Activated T-cell treated with anti-CD3 and anti-CD28 coated beads, Interleukin-2, amount 50 U/mL, for 24 hours (primary cell): ENCODE results near the gene SLC2A4.

Experiments
- DNase-seq: peaks from one replicate; pipeline ENCODE4 v3.0.0-alpha.2; 2020
- H3K27ac Mint-ChIP-seq: 2 replicates; pipeline ENCODE4 v1.8.0; 2020; ENCODE audit warnings: mild to moderate bottlenecking, mixed read lengths
- H3K27me3 Mint-ChIP-seq: 2 replicates; pipeline ENCODE4 v1.8.0; 2020; ENCODE audit warnings: mixed read lengths
- H3K36me3 Mint-ChIP-seq: 2 replicates; pipeline ENCODE4 v1.8.0; 2020; ENCODE audit warnings: low read depth, mixed read lengths
- H3K4me1 Mint-ChIP-seq: 2 replicates; pipeline ENCODE4 v1.8.0; 2020; ENCODE audit warnings: low read depth, mixed read lengths
- H3K4me3 Mint-ChIP-seq: 2 replicates; pipeline ENCODE4 v1.8.0; 2020; ENCODE audit warnings: mild to moderate bottlenecking, moderate library complexity, mixed read lengths
- H3K9me3 Mint-ChIP-seq: 2 replicates; pipeline ENCODE4 v1.8.0; 2020; ENCODE audit warnings: mixed read lengths

Gene SLC2A4

DNA sequence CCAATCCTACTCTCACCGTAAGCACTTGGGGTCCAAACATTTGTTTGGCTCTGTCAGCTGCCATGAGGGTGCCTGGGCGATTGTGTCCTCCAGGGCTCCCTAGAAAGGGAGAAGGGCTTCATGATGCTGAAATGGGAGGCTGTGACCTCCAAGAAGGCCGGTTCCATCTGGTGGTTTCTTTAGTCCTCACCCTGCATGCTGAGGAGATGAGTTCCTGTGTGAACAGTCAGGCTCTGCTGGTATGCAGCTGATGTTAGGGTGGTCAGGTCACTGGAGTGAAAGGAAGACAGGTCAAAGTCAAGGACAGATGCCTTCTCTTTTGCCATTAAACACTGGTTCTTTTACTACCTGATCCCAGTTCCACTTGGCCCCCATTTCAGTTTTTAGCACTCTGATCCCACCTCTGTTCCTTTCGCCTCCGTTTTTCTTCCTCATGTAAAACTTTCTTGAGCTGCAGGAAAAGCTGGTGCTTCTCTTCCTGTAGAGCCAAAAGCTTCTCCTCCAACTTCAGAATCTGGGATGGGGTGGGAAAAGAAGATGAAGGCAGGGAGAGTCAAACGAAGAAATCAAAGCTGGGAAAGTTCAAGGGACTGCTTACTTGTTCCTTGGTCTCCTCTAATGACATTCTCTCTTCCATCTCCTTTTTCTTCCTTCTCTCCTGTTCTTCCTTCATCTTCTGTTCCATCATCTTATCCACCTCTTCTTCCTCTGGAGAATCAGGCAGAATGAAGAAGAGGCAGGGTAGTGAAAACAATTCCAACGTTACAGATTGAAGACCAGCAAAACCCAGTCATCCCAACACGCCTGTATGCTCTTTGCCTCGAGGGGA lies 32.6 kb downstream of the SLC2A4 start:
- Mint-ChIP-seq H3K27me3 (no peaks in the 10 kb centered on the region), H3K27ac (peak overlapping the region; percentile 99), H3K4me1 (peaks cover 61% of the 10 kb centered on the region), H3K9me3 (no peaks in the 10 kb centered on the region), H3K36me3 (peaks cover 96% of the 10 kb centered on the region), H3K4me3 (peak overlapping the region; percentile 88)
- DNase-seq = no peak

DNA sequence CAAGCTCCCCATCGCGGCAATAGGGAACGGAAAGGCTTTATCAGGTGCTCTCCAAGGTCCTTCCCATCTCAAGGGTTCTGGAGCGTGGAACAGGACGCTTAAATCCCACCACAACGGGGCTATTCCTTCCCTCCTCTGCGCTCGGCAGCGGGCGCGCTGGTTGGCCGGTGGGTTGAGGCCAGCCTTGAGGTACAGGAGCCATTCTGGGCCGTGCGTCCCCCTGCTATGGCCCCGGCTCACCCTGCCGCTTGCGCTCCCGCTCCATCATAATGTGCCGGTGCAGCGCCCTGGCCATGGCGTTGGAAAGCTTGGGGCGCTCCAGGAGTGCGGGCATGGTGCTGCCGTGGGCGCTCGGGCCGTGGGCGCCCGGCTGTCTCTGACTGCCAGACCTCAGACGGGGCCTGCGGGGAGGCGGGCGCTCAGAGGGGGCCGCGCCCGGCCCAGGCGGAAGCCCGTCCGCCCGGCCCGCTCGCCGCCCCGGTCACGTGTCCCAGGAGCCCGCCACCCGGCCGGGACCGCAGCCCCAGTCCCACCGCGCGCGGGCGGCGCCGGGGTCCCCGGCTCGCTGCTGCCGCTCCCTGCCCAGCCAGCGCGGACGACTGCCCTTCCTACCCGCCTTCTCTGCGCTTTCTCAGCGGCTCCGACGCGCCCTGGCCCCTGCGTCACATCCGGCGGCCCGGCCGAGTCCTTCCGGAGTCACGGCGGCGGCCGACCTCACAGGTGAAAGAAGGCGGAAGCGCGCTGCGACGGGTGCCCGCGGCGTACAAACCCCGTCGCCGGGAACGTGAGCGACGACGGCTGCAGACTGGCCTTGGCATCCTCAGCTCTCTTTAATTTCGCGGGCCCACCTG lies 33.4 kb downstream of the SLC2A4 start, which contains the start of gene GPS2:
TSS of gene GPS2 (minus strand) at position 642 of the 851 bp plus-strand sequence. CDS start at position 334, 308 bp downstream.
- DNase-seq = peak; percentile 97
- peaks cover 53% of the 10 kb centered on the region for H3K4me1 Mint-ChIP-seq
- H3K27me3 Mint-ChIP-seq = no peaks in the 10 kb centered on the region
- peak within 1 kb of the TSS; percentile 88 for H3K4me3 Mint-ChIP-seq
- H3K9me3 Mint-ChIP-seq = no peaks in the 10 kb centered on the region
- H3K36me3 Mint-ChIP-seq = peaks cover 94% of the 10 kb centered on the region
- peak within 1 kb of the TSS; percentile 99 for H3K27ac Mint-ChIP-seq

DNA sequence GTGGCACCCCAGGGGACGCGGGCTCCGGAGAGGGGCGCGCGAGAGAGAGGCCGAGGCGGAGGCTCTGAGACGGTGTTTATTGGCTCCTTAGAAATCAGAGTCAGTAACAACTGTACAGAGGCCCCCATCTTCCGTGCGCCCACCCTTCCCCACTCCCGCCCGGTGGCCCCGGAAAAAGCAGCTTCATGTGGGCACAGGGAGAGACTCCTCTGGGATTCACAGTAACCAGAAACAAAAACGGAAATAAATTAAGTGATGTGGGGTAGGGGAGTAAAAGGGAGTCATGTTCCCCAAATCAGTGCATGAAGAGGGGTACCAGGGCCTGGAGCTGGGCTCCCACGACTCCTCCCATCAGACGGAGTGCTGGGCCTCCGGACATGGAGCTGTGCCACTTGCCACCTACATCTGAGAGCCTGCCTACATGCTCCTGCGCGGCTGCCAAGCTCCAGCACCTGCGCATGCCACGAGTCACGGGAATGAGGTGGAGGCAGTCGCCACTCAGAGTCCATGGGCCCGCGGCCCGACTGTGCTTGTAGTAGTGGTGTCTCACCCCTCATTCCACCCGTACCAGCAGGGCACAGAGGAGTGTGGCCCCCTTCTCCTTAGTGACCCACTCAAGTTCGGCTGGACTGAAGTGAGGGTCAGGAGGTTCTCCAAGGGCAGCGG lies 34.2 kb downstream of the SLC2A4 start:
- peaks cover 94% of the 10 kb centered on the region for H3K36me3 Mint-ChIP-seq
- peaks cover 45% of the 10 kb centered on the region for H3K4me1 Mint-ChIP-seq
- no peaks in the 10 kb centered on the region for H3K27me3 Mint-ChIP-seq
- H3K27ac Mint-ChIP-seq = peak overlapping the region; percentile 94
- no peaks in the 10 kb centered on the region for H3K9me3 Mint-ChIP-seq
- H3K4me3 Mint-ChIP-seq = peak overlapping the region; percentile 83
- DNase-seq = peak; percentile 37

DNA sequence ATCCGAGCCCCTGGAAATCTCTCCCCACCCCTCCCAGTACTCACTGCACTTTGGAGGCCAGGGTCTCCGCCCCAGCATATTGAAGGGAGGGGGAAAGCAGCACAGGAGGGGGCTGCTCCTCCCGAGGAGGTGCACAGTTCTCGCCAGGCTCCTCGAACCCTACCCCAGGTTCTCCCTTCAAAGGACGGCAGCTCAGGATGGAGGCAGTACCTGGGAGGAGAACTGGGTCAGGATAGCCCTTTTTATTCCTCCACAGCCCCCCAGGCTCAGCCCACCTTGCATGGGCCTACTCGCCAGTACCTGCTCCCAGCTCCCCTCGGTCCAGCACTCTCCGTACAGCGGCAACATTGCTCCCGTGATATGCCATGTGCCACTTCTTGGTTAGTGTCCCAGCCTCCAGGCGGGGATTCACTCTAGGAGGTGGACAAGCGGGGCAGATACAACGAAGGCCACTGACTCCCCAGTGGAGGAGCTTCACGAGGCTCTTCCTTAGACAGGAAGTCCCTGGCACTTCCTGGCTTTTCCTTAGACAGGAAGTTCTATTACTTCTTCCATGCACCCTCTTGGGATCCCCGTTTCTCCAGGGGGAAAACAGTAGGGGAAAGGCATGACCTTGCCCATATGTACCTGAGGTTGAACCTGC lies 35.8 kb downstream of the SLC2A4 start:
- H3K27me3 Mint-ChIP-seq = no peaks in the 10 kb centered on the region
- no peak overlapping the region for H3K4me3 Mint-ChIP-seq
- H3K27ac Mint-ChIP-seq = peak overlapping the region; percentile 73
- H3K9me3 Mint-ChIP-seq = no peaks in the 10 kb centered on the region
- DNase-seq = no peak
- peaks cover 94% of the 10 kb centered on the region for H3K36me3 Mint-ChIP-seq
- peaks cover 33% of the 10 kb centered on the region for H3K4me1 Mint-ChIP-seq

DNA sequence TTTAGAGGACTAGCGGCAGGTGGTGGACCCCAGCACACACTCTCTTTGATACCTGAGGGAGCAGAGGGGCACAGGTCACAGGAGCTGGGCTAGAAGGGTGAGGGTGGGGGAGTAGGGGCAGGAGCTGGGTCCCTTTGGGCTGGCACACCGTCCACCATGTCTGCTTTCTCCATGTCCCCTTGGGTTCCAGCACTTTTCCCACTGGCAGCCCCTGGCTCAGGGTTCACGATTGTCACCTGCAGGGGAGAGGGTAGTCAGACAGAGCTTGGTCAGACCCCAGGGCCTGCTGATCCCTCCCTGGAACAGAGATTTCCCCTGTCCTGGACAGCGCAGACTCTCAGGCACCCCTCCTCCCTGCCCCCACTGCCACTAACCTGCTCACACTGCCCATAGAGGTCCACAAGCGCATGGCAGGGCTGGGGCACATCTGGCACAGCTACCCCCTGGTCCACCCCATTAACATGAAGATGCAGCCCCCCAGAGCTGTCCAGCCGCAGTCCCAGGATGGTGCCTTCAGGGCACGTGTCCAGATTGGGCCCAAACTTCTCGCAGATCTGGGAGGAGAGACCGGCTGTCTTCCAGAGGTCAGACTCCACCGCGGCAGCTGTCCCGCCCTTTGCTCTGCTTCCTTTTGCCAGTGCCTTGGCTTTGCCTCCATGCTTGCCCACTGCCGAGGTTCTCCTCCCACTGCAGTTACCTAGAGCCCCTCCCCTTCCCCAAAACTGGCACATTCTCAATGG lies 36.8 kb downstream of the SLC2A4 start:
- Mint-ChIP-seq H3K27ac (peak overlapping the region; percentile 73), H3K4me1 (peaks cover 23% of the 10 kb centered on the region), H3K36me3 (peaks cover 94% of the 10 kb centered on the region), H3K27me3 (no peaks in the 10 kb centered on the region), H3K9me3 (no peaks in the 10 kb centered on the region), H3K4me3 (no peak overlapping the region)
- DNase-seq = no peak

DNA sequence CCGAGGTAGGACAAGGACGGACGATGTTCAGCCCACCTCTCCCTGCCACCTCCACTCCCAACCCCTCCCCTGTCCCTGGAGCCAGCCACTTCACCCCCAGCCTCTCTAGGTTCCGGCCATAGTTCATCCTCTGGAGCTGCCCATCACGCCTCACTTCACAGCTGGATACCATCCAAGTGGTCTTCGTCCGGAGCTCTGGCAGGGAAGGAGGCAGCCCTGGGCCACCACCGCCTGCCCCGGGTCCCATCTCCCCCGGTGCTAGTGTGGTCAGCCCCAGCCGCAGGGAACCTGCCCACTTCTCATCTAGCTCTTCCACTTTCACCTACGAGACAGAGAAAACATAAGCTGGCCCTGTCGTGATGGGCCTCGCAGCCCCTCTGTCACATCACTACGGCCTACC lies 39.9 kb downstream of the SLC2A4 start:
- H3K27ac Mint-ChIP-seq = peak overlapping the region; percentile 69

DNA sequence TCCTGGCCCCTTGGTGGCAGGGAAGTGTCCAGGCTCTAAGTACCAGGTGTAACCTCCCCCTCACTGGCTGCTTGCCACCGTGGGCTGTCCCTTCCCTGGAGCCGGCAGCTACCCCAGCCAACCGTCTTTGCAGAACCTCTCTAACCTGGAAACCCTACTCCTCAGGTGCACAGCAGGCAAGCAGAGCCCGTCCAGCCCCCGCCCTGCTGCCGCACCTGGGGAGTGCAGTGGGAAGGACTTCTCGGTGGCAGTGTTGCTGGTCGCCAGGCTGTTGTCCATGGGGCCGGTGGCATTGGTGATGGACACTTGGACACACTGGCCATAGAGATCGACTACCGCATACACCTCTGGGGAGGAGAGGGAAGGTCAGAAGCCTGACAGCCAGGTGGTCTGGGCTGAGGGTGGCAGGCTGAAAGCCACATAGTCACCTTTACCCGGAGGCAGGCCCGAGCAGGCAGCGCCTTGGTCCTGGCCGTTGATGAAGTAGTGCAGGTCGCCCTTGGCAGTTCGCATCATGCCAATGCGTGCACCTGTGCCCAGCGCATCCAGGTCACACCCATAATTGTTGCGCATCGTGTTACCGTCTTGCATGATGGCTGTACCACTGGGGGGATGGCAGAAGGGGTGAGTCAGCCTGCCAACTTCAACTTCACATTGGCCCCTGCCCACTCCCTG lies 41.1 kb downstream of the SLC2A4 start:
- no peaks in the 10 kb centered on the region for H3K9me3 Mint-ChIP-seq
- no peaks in the 10 kb centered on the region for H3K27me3 Mint-ChIP-seq
- peaks cover 96% of the 10 kb centered on the region for H3K36me3 Mint-ChIP-seq
- peak overlapping the region; percentile 47 for H3K27ac Mint-ChIP-seq
- H3K4me3 Mint-ChIP-seq = no peak overlapping the region
- no peak for DNase-seq
- H3K4me1 Mint-ChIP-seq = peaks cover 16% of the 10 kb centered on the region

More for the DNA sequence above, 39.9 kb downstream of the SLC2A4 start:
- no peak for DNase-seq
- H3K36me3 Mint-ChIP-seq = peaks cover 96% of the 10 kb centered on the region
- H3K9me3 Mint-ChIP-seq = no peaks in the 10 kb centered on the region
- H3K27me3 Mint-ChIP-seq = no peaks in the 10 kb centered on the region
- H3K4me1 Mint-ChIP-seq = peaks cover 7% of the 10 kb centered on the region
- H3K4me3 Mint-ChIP-seq = no peak overlapping the region

DNA sequence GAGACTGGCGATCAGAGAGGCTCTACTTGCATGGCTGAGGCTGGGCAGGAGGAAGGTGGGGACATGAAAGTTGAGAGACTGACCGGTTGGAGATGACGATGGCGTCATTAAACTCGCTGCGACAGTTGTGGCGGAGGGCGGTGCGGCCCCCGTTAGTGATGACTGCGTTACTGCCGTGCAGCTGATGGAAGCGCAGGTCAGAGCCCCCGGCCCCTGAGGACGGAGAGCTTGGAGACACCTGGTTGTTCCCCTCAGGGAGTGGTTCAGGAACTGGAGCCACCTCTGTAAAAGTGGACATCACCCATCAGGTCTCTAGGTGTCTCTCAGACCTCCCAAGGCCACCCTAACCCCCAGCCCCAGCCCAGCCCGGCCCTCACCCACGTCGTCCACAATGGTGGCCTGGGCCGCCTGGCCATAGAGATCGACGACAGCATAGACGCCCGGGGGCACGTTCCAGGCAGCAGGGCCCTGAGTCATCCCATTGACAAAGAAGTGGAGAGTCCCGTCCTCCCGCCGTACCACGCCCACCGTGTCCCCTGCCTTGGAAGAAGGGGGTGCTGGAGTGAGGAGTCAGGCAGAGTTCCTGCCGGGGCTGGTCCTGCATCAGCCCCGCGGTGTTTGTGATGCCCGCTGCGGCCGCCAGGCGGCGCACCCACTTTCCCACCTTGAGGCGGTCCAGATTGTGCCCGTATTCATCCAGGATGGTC lies 42.4 kb downstream of the SLC2A4 start:
- no peaks in the 10 kb centered on the region for H3K27me3 Mint-ChIP-seq
- peaks cover 92% of the 10 kb centered on the region for H3K36me3 Mint-ChIP-seq
- H3K4me1 Mint-ChIP-seq = peaks cover 28% of the 10 kb centered on the region
- H3K9me3 Mint-ChIP-seq = no peaks in the 10 kb centered on the region
- H3K4me3 Mint-ChIP-seq = no peak overlapping the region
- peak overlapping the region; percentile 55 for H3K27ac Mint-ChIP-seq
- DNase-seq = peak; percentile 79

DNA sequence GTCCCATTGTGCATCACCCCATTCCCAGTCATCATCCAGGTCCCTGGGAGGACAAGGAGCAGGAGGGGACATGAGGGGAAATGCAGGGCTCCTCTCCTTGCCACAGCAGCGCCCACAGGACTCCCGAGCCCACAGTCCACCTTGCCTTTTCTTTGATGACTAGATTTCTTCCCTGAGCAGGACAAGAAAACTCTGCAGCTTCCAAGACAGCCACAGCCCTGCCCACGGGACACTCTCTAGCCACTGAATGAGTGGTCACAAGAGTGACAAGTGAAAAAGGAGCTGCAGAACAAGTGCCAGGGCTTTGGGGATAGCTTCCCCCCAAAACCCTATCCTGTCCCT lies 42.9 kb downstream of the SLC2A4 start:
- Mint-ChIP-seq H3K4me3 (no peak overlapping the region), H3K27ac (no peak overlapping the region), H3K9me3 (no peaks in the 10 kb centered on the region), H3K36me3 (peaks cover 87% of the 10 kb centered on the region), H3K4me1 (peaks cover 28% of the 10 kb centered on the region), H3K27me3 (no peaks in the 10 kb centered on the region)
- DNase-seq = no peak

DNA sequence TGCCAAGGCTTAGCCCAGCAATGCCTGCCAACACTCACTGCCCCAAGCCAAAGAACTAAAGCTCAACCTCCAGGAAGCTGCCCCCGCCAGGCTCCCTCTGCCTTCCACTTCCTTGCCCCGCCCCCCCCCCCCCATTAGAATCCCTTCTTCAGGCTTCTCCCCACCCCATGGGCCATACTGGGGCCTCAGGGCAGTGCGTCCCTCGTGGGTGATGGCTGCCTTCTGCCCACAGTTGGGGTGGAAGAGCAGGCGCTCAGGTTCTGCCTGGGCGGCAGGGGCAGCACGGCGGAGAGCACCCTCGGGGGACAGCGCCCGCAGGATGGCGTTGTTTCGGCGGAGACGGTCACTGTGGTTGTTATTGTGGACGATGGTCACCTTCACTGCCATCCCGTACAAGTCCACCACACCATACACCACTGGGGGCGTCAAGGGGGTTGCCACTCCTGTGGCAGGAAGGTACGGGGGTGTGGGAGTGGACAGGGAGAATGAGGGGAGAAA lies 43.6 kb downstream of the SLC2A4 start:
- Mint-ChIP-seq H3K4me1 (peaks cover 30% of the 10 kb centered on the region), H3K36me3 (peaks cover 87% of the 10 kb centered on the region), H3K27me3 (no peaks in the 10 kb centered on the region), H3K27ac (no peak overlapping the region), H3K4me3 (no peak overlapping the region), H3K9me3 (no peaks in the 10 kb centered on the region)
- DNase-seq = no peak

DNA sequence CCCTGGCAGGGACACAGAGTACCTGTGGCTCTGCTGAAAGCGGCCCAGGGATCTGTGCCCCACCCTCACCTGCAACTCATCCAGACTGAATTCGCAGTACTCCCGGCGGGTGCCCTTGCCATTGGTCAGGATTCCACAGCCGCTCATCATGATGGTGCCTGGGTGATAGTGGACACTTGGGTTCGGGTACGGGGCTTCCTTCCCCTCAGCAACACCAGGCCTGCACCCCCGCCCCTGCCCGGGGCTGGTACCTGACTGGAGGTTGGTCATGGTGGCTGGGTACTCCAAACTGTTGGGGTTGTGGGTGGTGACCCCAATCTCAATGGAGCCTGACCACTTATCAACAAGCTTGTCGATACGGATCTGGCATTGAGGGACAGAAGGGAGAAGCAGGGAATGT lies 44.7 kb downstream of the SLC2A4 start:
- H3K9me3 Mint-ChIP-seq = no peaks in the 10 kb centered on the region
- peak overlapping the region; percentile 12 for H3K4me3 Mint-ChIP-seq
- H3K4me1 Mint-ChIP-seq = peaks cover 39% of the 10 kb centered on the region

DNA sequence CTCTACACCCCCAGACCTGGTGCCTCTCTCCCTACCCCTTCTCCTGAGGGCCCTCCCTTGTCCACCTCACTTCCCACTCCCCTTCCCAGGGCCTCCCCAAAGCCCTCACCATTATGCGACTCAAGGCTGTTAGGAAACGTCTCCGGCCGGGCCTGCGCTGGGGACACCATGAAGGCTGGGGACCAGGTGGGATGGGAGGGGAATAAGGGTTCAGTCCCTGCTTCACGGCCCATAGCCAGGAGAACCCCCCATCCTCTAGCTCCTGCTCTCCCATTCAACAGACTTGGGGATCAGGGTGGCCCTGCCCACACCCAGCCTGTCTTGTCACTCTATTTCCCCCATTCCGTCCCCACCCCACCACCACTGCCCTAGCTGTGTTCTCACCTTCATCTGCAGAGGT lies 45.5 kb downstream of the SLC2A4 start:
- peaks cover 43% of the 10 kb centered on the region for H3K4me1 Mint-ChIP-seq
- H3K9me3 Mint-ChIP-seq = no peaks in the 10 kb centered on the region
- H3K27ac Mint-ChIP-seq = peak overlapping the region; percentile 93
- no peak overlapping the region for H3K4me3 Mint-ChIP-seq
- DNase-seq = no peak
- no peaks in the 10 kb centered on the region for H3K27me3 Mint-ChIP-seq
- H3K36me3 Mint-ChIP-seq = peaks cover 67% of the 10 kb centered on the region

More for the DNA sequence above, 44.7 kb downstream of the SLC2A4 start:
- DNase-seq = no peak
- Mint-ChIP-seq H3K36me3 (peaks cover 76% of the 10 kb centered on the region), H3K27ac (no peak overlapping the region), H3K27me3 (no peaks in the 10 kb centered on the region)
